ENCODE results near the gene ZNF100. TPM values are rescaled to one million over a fixed set of nuclear protein-coding genes. Genes with fewer than 3 reads are reported as not detected.

ZNF100 gene
- total RNA-seq, 1 experiment from 2014 or later: 30.7 TPM

DNA sequence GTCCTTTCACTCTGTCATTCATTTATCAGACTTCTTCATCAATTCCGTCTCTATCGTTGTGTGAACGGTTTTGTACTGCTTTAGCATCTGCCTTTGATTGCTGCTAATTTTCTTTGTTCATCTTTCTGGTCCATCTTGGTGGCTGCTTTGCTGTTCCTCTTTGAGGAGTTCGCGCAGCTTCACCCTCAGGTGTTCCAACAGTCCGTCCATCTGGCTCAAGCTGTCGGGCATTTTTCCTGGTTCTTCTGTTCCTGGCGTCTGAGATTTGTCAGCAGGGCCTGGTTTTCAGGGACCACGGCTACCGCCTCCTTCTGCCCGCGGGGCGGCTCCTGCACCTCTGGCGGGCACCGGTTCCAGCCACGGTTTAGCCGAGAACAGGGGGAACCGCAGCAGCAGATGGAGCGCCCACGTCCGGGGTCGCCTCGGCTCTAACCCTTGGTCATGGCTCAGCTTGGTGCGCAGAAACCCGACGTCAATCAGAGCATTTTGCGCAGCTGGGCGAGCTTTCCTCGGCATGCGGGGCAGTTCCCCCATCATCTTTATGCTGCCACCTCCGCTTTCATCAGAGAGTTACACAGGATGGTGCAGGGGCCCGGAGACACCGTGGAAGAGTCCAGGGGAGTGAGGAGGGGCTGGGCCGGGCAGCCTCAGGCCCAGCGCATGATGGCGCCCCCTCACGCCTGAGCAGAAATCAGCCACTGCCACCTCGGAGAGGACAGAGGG is 89.5 kb downstream of the ZNF100 start:
- no peak for DNase-seq
- no peak overlapping the region for H3K27ac Mint-ChIP-seq
- no peaks in the 10 kb centered on the region for H4K20me1 ChIP-seq (ENCODE audit: control insufficient read depth, insufficient read depth, insufficient read length)
- TF ChIP-seq, protein P1, sequence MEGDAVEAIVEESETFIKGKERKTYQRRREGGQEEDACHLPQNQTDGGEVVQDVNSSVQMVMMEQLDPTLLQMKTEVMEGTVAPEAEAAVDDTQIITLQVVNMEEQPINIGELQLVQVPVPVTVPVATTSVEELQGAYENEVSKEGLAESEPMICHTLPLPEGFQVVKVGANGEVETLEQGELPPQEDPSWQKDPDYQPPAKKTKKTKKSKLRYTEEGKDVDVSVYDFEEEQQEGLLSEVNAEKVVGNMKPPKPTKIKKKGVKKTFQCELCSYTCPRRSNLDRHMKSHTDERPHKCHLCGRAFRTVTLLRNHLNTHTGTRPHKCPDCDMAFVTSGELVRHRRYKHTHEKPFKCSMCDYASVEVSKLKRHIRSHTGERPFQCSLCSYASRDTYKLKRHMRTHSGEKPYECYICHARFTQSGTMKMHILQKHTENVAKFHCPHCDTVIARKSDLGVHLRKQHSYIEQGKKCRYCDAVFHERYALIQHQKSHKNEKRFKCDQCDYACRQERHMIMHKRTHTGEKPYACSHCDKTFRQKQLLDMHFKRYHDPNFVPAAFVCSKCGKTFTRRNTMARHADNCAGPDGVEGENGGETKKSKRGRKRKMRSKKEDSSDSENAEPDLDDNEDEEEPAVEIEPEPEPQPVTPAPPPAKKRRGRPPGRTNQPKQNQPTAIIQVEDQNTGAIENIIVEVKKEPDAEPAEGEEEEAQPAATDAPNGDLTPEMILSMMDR (conservative IDR thresholded peaks at IDR 0.05): peak; percentile 23; the same call in 1 of the 3 replicates
- H4K5ac ChIP-seq (ENCODE audit: insufficient read length, low read depth, low read length): no peak overlapping the region
- H3K36me3 Mint-ChIP-seq (ENCODE audit: insufficient read depth in 1 of 3, low read depth in 3 of 3): peaks cover 11 to 22% (median 14%) of the 10 kb centered on the region in 3 experiments
- peaks cover 1% of the 10 kb centered on the region; the same call in 1 of the 2 replicates for H3K27me3 Mint-ChIP-seq (ENCODE audit: low read depth)
- H3K27ac ChIP-seq (ENCODE audit: insufficient read length, low read depth, low read length): no peak overlapping the region
- no peak overlapping the region for H2BK20ac ChIP-seq (ENCODE audit: low read depth, low read length, poor library complexity, severe bottlenecking)
- H4K8ac ChIP-seq (replicated peaks; ENCODE audit: insufficient read length, low read depth, low read length): no peak overlapping the region
- H3K79me1 ChIP-seq (ENCODE audit: insufficient read depth, low read depth, low read length, poor library complexity, severe bottlenecking): no peaks in the 10 kb centered on the region
- H3K56ac ChIP-seq (ENCODE audit: insufficient read length, low read depth, low read length): no peak overlapping the region
- H2AK5ac ChIP-seq (ENCODE audit: insufficient read length, low read length): no peak overlapping the region
- peaks cover 35% of the 10 kb centered on the region for H3K9me3 ChIP-seq (ENCODE audit: control insufficient read depth, low read depth, low read length)
- H3K23ac ChIP-seq (ENCODE audit: insufficient read length, low read depth, low read length): no peak overlapping the region
- H3K9ac ChIP-seq (ENCODE audit: extremely low read depth, insufficient read length, low read length): no peak overlapping the region
- H3K4me3 Mint-ChIP-seq: no peak overlapping the region
- peaks cover 4 to 7% of the 10 kb centered on the region in 2 experiments for H3K4me1 Mint-ChIP-seq
- H2AFZ ChIP-seq (ENCODE audit: low read length): no peak overlapping the region
- H2BK15ac ChIP-seq (ENCODE audit: low read depth, low read length): no peak overlapping the region
- no peak overlapping the region for H2BK5ac ChIP-seq (ENCODE audit: insufficient read length, low read length)
- no peak overlapping the region for H3K4me2 ChIP-seq (ENCODE audit: insufficient read depth, insufficient read length, low read length)
- H2BK120ac ChIP-seq (ENCODE audit: low read depth, low read length, poor library complexity, severe bottlenecking): no peak overlapping the region
- H3K4me1 ChIP-seq (ENCODE audit: insufficient read depth, low read length): no peaks in the 10 kb centered on the region
- no peak overlapping the region for H4K91ac ChIP-seq (ENCODE audit: insufficient read length, low read depth, low read length)
- H3K27me3 ChIP-seq (ENCODE audit: insufficient read depth, low read length): no peaks in the 10 kb centered on the region
- H3K9me3 Mint-ChIP-seq: peaks cover 48 to 60% of the 10 kb centered on the region in 2 experiments
- no peaks in the 10 kb centered on the region for H3K23me2 ChIP-seq (ENCODE audit: insufficient read length, low read depth, low read length, poor library complexity, severe bottlenecking)
- H3T11ph ChIP-seq (ENCODE audit: low read length): no peak overlapping the region
- no peak overlapping the region for H2BK12ac ChIP-seq (ENCODE audit: insufficient read length, low read depth, low read length)
- no peaks in the 10 kb centered on the region for H3K79me2 ChIP-seq (ENCODE audit: insufficient read depth, low read length)
- H3K14ac ChIP-seq (ENCODE audit: insufficient read depth, low read length): no peak overlapping the region
- H3K4ac ChIP-seq (ENCODE audit: low read depth, low read length): no peak overlapping the region
- no peak overlapping the region for H3K18ac ChIP-seq (ENCODE audit: insufficient read length, low read depth, low read length)
- no CpG with 5 or more reads among the region's 38 CpGs for WGBS (ENCODE audit: extremely low coverage, insufficient read length, low lambda C conversion rate)

Data from H9 (cell line).